Measurements from ENCODE around the gene TMEM178B.

TMEM178B gene

DNA sequence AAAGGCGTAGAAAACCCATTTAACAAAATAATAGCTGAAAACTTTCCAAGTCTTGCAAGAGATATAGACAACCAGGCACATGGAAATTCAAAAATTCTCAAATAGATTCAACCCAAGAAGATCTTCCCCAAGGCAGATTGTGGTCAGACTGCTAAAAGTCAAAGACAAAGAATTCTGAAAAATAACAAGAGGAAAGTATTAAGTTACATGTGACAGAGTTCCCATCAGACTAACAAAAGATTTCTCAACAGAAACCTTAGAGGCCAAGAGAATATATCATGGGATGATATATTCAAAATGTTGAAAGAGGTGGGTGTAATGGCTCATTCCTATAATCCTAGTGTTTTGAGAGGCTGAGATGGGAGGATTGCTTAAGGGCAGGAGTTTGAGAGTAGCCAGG lies 59.8 kb downstream of the TMEM178B start:
- TF ChIP-seq, protein P1, sequence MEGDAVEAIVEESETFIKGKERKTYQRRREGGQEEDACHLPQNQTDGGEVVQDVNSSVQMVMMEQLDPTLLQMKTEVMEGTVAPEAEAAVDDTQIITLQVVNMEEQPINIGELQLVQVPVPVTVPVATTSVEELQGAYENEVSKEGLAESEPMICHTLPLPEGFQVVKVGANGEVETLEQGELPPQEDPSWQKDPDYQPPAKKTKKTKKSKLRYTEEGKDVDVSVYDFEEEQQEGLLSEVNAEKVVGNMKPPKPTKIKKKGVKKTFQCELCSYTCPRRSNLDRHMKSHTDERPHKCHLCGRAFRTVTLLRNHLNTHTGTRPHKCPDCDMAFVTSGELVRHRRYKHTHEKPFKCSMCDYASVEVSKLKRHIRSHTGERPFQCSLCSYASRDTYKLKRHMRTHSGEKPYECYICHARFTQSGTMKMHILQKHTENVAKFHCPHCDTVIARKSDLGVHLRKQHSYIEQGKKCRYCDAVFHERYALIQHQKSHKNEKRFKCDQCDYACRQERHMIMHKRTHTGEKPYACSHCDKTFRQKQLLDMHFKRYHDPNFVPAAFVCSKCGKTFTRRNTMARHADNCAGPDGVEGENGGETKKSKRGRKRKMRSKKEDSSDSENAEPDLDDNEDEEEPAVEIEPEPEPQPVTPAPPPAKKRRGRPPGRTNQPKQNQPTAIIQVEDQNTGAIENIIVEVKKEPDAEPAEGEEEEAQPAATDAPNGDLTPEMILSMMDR (IDR thresholded peaks at IDR 0.05; ENCODE audit: control insufficient read depth, insufficient read depth, low read depth, low read length, missing control alignments) = no peak
- DNase-seq (ENCODE audit: low read depth) = no peak
- no peak overlapping the region for H3K4me3 ChIP-seq (ENCODE audit: control insufficient read depth, low read depth, low read length)

DNA sequence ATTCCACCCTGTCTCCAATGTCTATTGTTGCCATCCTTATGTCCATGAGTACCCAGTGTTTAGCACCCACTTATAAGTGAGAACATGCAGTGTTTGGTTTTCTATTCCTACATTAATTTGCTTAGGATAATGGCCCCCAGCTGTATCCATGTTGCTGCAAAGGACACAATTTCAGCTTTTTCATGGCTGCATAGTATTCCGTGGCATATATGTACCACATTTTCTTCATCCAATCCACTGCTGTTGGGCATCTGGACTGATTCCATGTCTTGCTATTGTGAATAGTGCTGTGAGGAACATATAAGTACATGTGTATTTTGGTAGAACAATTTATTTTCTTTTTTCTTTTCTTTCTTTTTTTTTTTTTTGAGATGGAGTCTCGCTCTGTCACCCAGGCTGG lies 68.2 kb downstream of the TMEM178B start:
- H3K4me3 ChIP-seq (ENCODE audit: control insufficient read depth, low read depth, low read length) = no peak overlapping the region
- DNase-seq (ENCODE audit: low read depth) = no peak
- TF ChIP-seq, protein P1 (IDR thresholded peaks at IDR 0.05; ENCODE audit: control insufficient read depth, insufficient read depth, low read depth, low read length, missing control alignments) = no peak

DNA sequence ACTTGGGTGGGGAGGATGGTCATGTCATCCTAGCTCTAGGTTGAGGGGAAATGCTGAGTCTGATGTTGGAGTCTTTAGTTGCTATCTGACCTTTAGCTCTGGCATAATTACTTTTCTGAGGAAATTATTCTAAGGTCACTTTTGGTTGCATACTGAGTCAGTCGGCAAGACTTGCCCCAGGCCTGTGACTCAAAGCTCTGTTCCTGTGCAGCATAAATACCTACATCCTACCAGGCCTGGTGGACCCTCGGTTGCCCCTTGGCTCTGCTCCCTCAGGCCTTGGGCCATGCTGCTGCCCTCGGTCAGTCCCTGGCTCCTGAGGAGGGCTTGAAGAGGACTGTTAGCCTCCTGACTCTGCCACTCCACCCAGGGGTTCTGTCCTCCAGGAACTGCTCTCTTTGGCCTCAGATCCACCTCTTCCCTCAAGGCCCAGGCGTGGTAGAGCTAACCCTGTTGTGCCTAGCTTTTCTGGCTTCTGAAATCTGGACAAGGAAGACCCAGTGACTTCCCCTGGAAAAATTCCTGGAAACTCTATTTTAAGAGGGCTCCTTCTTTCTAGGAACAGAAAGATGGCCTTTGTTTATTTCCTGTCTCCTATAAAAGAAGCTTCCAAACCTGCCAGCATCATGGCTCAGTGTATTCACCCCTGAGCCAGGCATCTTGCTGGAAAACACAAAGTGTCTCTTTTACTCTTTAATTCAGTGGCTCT lies 71.2 kb downstream of the TMEM178B start:
- no peak overlapping the region for H3K4me3 ChIP-seq (ENCODE audit: control insufficient read depth, low read depth, low read length)
- no peak for DNase-seq (ENCODE audit: low read depth)
- TF ChIP-seq, protein P1 (IDR thresholded peaks at IDR 0.05; ENCODE audit: control insufficient read depth, insufficient read depth, low read depth, low read length, missing control alignments) = no peak

DNA sequence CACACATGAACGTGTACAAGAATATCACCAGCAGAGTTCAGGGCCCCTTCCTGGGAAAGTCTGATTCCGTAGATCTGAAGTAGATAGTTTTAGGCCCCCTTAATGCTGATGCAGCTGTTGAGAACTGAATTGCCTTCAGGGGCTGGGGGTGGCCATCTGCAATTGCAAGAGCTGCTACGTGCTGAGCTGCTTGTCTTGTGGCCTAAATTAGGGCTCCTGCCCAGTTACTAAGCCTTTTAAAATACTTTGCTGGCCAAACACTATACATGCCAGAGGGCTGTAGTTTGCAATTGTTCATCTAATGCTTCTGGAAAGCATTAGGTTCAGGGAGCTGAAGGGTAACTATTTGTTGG lies 71.7 kb downstream of the TMEM178B start:
- TF ChIP-seq, protein P1 (IDR thresholded peaks at IDR 0.05; ENCODE audit: control insufficient read depth, insufficient read depth, low read depth, low read length, missing control alignments) = no peak
- no peak for DNase-seq (ENCODE audit: low read depth)
- no peak overlapping the region for H3K4me3 ChIP-seq (ENCODE audit: control insufficient read depth, low read depth, low read length)

DNA sequence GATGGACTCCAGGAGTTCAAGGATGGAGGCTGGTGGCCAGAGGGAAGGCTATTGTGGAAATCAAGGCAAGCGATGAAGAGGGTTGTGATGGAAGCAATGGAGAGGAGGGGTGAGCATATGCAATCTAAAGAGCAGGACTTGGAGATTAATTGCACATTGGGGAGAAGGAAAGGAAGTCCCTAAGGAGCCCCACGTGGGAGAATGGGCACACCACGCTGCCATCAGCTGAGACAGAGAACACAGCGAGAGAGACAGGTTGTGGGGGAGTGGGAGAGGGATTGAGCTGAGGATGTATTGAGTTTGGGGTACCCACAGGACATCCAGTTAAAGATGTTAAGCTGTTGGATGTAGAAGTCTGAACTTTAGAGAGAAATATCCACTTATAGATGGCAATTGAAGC lies 73.6 kb downstream of the TMEM178B start:
- no peak overlapping the region for H3K4me3 ChIP-seq (ENCODE audit: control insufficient read depth, low read depth, low read length)
- DNase-seq (ENCODE audit: low read depth) = no peak
- TF ChIP-seq, protein P1 (IDR thresholded peaks at IDR 0.05; ENCODE audit: control insufficient read depth, insufficient read depth, low read depth, low read length, missing control alignments) = no peak

DNA sequence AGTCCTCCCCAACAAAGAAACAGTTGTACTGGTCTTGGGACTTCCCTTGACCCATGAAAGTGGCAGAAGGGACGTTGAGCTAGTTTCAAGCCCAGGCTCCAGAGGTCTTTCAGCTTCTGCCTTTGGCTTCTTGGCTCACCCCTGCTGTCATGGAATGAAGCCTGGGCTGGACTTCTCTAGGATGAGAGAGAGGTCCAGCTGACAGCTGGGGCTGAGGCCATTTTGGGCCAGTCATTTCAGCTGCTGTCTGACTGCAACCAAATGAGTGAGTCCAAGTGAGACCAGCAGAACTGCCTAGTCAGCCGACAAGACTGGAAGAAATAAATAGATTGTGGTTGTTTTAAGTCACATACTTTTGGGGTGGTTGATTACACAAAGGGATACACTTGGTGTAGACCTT lies 76.6 kb downstream of the TMEM178B start:
- no peak overlapping the region for H3K4me3 ChIP-seq (ENCODE audit: control insufficient read depth, low read depth, low read length)
- DNase-seq (ENCODE audit: low read depth) = no peak
- TF ChIP-seq, protein P1 (IDR thresholded peaks at IDR 0.05; ENCODE audit: control insufficient read depth, insufficient read depth, low read depth, low read length, missing control alignments) = no peak
